ENCODE results near the gene RANGAP1. TPM values are rescaled to one million over a fixed set of nuclear protein-coding genes. Genes with fewer than 3 reads are reported as not detected.
"Not testable (repeated sequence)": the region's sequence is repeated elsewhere in the genome, so short reads cannot be mapped to it uniquely, and the experiment has no call there.

Gene RANGAP1
- total RNA-seq, 1 donor from 2014 or later, result 56.4 TPM

- intact Hi-C loops (cut with micrococcal nuclease), result no loop called here
- peaks cover 83% of the 10 kb centered on the region for H3K36me3 Mint-ChIP-seq (ENCODE audit: low read depth)
- CTCF ChIA-PET, result no interaction called here
Observed at GRCh38 chr22:41262250-41262765, 23.7 kb downstream of the RANGAP1 start.

GRCh38 chr22:41261541-41262249 lies 24.3 kb downstream of the RANGAP1 start:
- Mint-ChIP-seq H3K27ac (no peak overlapping the region), H3K9me3 (no peaks in the 10 kb centered on the region), H3K27me3 (no peaks in the 10 kb centered on the region), H3K4me3 (no peak overlapping the region), H3K4me1 (no peaks in the 10 kb centered on the region), H3K36me3 (ENCODE audit: low read depth) (peaks cover 86% of the 10 kb centered on the region)
- no peak for ATAC-seq (ENCODE audit: low read depth)
- intact Hi-C loops (cut with micrococcal nuclease), result no loop called here
- TF ChIP-seq CTCF (IDR thresholded peaks at IDR 0.05), result no peak
- POLR2A ChIA-PET, result no interaction called here
- DNase-seq, result no peak
- CTCF ChIA-PET, result no interaction called here

More at GRCh38 chr22:41262250-41262765, 23.7 kb downstream of the RANGAP1 start:
- DNase-seq, result no peak
- TF ChIP-seq CTCF (IDR thresholded peaks at IDR 0.05), result no peak
- POLR2A ChIA-PET, result no interaction called here
- Mint-ChIP-seq H3K27me3 (no peaks in the 10 kb centered on the region), H3K27ac (no peak overlapping the region), H3K4me3 (no peak overlapping the region), H3K9me3 (no peaks in the 10 kb centered on the region), H3K4me1 (no peaks in the 10 kb centered on the region)
- no peak for ATAC-seq (ENCODE audit: low read depth)

- H3K9me3 Mint-ChIP-seq, result no peaks in the 10 kb centered on the region
- ATAC-seq (ENCODE audit: low read depth) (no peak), DNase-seq (no peak)
- H3K36me3 Mint-ChIP-seq (ENCODE audit: low read depth), result peaks cover 88% of the 10 kb centered on the region
- ChIA-PET CTCF (no interaction called here), POLR2A (no interaction called here)
- H3K27ac Mint-ChIP-seq, result no peak overlapping the region
- H3K4me3 Mint-ChIP-seq, result no peak overlapping the region
- H3K27me3 Mint-ChIP-seq, result no peaks in the 10 kb centered on the region
- no peak for TF ChIP-seq CTCF (IDR thresholded peaks at IDR 0.05)
- intact Hi-C loops (cut with micrococcal nuclease), result no loop called here
- H3K4me1 Mint-ChIP-seq, result no peaks in the 10 kb centered on the region
Observed at GRCh38 chr22:41260871-41261270, 25.1 kb downstream of the RANGAP1 start.

GRCh38 chr22:41259756-41260155 lies 26.2 kb downstream of the RANGAP1 start:
- H3K9me3 Mint-ChIP-seq, result not testable (repeated sequence)

GRCh38 chr22:41257696-41258095 lies 28.3 kb downstream of the RANGAP1 start:
- intact Hi-C loops (cut with micrococcal nuclease), result no loop called here
- no peak overlapping the region for H3K27ac Mint-ChIP-seq
- H3K36me3 Mint-ChIP-seq (ENCODE audit: low read depth), result peaks cover 89% of the 10 kb centered on the region
- no peak for TF ChIP-seq CTCF (IDR thresholded peaks at IDR 0.05)
- CTCF ChIA-PET, result no interaction called here
- H3K27me3 Mint-ChIP-seq, result no peaks in the 10 kb centered on the region
- ATAC-seq (ENCODE audit: low read depth), result no peak
- no peaks in the 10 kb centered on the region for H3K9me3 Mint-ChIP-seq
- H3K4me3 Mint-ChIP-seq, result no peak overlapping the region
- H3K4me1 Mint-ChIP-seq, result no peaks in the 10 kb centered on the region
- POLR2A ChIA-PET, result interaction anchor here (0.6 kb wide), 1 partner anchor 333 kb away, joined by 8 read pairs; no protein-coding TSS in a partner anchor
- DNase-seq, result no peak

More at GRCh38 chr22:41259756-41260155, 26.2 kb downstream of the RANGAP1 start:
- CTCF ChIA-PET; H3K27ac Mint-ChIP-seq; H3K4me1 Mint-ChIP-seq; intact Hi-C loops (cut with micrococcal nuclease); ATAC-seq (ENCODE audit: low read depth); POLR2A ChIA-PET; DNase-seq; H3K4me3 Mint-ChIP-seq; H3K27me3 Mint-ChIP-seq: not testable (repeated sequence)
- H3K36me3 Mint-ChIP-seq (ENCODE audit: low read depth), result peaks cover 92% of the 10 kb centered on the region

Data from activated B cell treated with CpG ODN at 0.5 μM for 24 hours (primary cell).